ENCODE results near the gene MEX3B. TPM values are rescaled to one million over a fixed set of nuclear protein-coding genes. Genes with fewer than 3 reads are reported as not detected.

Gene MEX3B
- total RNA-seq, result 9.7 and 11.6 TPM in 2 replicates

DNA sequence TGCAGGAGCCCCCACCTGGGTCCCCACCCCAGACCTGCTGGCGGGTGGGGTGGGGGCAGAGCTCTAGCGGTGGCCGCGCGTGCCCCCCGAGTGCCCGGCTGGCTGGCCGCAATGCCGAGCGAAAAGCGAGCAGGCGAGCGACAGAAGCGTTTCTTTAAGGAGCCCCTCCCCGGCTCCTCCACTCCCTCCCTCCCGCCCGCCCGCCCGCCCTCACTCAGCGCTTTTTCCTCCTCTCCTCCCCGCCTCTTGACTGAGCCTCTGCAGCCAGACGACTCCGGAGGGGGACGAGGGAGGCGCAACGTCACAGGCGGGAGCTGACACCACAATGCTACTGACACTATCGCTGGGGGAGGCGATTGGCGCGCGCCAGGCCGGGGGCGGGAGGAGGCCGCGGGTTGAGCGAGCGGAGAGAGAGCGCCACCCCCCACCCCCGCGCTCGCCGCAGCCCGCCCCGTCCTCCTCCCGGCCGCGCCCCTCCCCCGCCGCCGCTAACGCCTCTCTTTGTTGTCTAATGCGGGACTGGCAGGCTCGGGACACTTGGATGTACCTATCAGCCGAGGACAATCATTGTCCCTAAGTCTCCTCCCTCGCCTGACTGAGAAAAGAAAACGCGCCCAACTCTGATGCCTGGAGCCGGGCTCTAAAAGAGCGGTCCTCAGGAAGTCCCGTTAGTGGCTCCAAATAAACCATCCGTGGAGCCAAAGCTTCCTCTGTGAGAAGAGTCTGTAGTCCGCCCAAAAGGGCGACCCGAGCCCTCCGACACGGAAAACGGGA lies at the start of gene MEX3B:
TSS of gene MEX3B (minus strand) at position 127 of the 774 bp plus-strand sequence. CDS start 313 bp downstream, outside the sequence.
- peak; percentile 99 for DNase-seq

DNA sequence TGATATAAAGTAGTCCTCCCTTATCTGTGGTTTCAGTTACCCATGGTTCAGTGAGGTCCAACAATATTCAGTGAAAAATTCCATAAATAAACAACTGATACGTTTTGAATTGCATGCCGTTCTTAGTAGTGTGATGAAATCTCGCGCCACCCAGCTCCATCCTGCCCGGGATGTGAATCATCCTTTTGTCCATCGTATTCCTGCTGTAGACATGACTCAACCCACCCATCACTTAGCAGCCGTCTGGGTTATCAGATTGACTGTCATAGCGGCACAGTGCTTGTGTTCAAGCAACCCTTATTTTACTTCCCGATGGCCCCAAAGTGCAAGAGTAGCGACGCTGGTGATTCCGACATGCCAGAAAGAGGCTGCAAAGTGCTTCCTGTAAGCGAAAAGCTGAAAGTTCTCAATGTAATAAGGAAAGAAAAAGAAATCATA lies 48.0 kb upstream of the MEX3B start:
- peak; percentile 77 for DNase-seq

DNA sequence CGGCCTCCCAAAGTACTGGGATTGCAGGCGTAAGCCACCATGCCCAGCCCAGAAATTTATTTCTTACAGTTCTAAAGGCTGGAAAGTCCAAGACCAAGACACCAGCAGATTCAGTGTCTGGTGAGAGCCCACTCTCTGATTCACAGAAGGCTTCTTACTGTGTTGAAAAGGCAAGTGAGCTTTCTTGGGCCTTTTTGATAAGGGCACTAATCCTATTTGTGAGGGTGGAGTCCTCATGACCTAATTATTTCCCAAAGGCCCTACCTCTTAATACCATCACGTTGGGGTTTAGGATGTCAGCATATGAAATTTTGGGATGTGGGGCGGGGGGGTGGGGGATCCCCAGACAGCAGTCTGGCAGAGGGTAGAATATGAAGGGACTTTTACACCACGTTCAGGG lies 47.5 kb upstream of the MEX3B start:
- DNase-seq, result no peak

DNA sequence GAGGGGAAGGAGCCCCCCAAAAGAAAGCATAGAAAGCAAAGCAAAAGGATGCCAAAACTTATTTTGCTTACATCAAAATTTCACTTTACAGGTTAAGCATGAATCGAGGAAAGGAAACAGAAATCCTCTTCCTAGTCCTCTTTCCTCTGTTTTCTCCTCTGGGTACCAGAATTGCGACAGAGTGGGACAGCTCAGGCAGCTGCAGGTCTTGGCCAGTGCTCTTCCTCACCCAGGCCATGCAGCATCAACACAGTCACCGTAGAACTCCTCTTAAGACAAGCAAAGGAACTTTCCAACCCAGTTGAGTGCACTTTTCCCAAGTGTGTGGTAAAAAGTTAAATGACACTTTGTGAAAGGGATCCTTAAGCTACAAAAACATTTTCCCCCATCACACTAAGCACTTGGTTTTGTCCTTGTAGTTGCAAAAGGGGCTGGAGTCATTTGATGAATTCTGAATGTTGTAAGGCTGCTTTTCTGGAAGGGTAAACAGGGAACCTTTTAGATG lies 45.9 kb upstream of the MEX3B start:
- DNase-seq, result no peak

DNA sequence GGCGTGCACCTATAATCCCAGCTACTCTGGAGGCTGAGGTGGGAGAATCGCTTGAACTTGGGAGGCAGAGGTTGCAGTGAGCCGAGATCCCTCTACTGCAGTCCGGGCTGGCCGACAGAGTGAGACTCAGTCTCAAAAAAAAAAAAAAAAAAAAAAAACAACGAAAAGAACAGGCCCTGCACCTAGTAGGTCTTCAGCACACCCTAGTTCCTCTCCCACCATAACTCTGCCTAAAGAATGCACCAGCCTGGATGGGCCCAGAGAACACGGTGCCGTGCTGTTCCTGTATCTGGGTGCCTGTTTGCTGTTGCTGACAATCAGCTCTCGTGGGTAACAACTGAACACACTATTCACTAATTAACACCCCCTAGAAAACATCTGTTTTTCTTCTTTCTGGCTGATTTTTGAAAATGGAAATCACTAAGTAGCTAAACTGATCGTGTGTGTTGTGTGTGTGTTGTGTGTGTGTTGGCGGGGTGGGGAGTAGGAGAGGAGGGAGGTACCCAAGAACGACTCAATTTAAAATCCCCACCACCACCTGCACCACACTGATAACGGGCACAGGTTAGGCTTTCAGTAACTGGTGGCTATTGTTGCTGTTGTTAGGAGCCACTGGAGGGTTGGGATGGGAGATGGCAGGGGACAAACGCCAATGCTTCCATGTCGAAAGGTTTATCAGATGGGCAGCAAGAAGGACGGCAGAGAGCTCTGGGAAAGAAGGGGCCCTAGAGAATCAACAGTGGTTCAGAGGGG lies 40.6 kb upstream of the MEX3B start:
- DNase-seq, result no peak

DNA sequence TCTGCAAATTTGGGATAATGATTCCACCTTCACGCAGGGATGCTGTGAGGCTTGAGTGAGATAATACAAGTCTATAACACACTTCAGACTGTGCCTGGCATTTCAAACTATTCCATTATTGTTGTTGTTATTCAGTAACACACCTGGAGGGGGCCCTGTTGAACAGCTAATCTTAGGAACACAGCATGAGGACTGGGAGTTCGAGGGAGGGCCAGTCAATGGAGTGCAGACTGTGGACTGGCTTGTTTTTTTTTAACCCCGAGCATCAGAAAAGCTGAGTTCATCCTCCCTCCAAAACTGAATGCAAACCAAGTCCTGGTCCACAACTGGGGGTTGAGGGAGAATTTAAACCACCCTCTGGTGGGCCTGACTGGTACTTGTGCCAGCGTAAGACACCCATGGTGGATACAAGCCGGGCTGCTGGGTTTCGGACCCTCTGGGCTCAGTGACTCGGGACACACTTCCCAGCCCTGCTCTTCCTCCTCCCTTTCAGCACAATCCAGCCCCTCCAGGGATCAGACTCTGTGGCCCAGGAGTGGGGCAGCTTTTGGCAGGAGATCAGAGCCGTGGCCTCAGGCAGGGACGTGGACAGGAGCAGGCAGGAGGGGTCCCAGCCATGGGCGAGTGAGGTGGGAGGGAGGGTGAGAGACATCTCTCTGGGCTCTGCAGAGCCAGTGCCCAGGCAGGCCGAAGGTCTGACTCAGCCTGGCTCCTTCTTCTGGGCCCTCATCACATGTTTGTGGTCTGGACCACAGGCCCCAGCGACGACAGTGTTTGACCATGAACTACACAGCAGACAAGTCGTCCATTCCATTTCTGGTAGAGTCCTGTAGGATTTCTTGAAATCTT lies 36.3 kb upstream of the MEX3B start:
- no peak for DNase-seq

DNA sequence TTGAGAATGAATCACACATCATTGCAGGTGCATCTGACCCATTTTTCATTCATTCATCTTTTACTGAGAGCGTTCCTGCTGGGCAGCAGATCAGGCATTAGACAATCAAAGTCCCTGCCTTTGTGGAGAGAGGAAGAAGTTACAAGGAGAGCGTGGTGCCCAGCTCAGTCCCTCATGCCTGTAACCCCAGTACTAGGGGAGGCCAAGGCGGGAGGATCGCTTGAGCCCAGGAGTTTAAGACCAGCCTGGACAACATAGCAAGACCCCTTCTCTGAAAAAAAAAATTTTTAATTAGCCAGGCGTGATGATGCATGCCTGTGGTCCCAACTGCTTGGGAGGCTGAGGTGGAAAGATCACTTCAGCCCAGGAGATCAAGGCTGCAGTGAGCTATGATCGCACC lies 35.0 kb upstream of the MEX3B start:
- no peak for DNase-seq

DNA sequence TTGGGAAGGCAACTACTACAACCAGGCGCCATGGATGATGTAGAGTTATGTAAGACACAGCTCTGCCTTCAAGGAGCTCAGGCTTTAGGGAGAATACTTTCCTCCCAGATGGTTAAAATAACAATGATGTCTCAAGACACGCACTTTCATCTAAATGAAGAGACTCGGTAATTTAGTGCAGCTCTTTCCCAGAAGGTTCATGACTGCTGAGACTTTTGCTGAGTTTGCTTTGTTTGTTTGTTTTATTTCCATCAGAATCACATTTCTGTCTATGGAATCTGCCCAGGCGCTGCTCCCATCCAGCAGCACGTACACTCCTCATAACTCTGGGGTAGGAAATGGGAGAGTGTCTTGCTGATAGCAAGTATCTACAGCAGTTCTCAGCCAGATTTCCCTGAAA lies 33.9 kb upstream of the MEX3B start:
- no peak for DNase-seq

DNA sequence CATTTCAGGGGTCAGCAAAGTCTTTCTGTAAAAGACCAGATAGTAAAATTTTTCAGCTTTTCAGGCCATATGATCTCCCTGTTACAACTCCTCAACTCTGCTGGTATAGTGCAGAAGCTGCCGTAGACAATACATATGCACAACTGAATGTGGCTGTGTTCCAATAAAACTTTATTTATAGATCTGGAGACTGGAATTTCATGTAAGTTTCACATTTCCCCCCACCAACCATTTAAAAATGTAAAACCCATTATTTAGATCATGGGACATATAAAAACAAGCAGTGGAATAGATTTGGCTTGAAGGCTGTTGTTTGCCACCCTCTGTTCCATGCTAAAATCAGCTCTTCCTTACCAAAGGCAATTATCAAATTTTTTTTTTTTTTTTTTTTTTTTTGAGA lies 28.8 kb upstream of the MEX3B start:
- no peak for DNase-seq

DNA sequence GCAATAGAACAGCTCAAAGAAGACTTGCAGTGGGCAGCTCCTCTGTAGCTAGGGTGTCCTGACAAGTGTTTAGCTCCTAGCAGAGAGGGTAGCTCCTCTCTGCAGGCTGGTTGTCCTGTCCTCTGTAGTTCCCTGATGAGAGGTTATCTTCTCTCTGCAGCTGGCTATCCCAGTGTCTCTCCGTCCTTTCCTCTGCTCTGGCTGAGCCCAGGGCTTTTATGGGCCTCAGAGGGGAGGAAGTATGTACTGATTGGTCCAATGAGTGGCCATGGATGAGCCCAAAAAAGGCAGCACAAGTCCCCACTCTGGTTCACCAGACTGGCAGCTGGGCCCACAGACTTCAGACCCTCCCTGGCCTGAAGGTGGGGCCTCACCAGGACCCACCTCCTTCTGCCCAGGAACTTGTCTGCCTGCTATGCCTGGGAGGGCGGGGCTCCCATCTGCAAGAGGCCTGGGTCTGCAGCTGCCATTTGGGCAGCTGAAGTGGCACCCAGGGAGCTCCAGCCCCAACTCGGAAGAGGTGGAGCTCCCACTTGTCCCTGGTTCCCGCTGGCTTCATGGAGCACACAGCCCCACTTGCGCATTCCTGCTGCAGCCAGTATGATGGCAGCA lies 27.2 kb upstream of the MEX3B start:
- no peak for DNase-seq

DNA sequence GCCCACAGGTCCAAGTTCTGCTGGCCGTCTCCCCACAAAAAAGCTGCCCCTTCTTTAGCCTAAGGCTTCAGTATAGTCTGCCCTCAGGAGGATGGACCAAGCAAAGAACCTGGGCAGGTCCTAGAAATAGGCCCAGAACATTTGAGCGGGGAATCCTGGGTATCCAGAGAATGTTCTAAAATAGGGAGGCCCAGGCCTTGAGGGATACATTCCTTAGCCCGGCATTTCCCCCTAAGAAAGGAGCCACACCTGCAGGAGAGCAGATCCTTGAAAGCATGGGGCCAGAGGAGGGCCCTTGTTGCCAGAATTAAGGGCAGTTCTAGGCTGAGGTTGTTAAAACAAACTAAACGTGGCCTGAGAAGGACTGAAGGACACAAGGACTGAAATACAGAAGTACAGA lies 20.6 kb upstream of the MEX3B start:
- DNase-seq, result no peak

DNA sequence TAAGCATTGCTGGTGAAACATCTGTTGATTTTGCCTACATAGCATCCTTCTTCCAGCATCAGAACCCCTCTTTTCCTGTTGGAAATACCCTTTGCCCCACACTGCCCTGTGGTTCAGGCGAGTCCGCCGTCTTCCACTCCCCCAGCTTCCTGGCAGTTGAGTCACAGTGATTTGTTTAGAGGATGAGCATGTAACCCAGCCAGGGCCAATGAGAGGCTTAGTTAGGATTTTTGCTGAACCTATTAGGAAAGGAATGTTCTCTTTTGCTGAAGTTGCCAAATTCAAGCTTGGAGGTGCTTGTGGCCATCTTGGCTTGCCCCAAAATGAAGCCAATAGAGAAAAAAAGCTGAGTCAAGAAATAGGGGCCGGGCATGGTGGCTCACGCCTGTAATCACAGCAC lies 19.0 kb upstream of the MEX3B start:
- peak; percentile 43 for DNase-seq

DNA sequence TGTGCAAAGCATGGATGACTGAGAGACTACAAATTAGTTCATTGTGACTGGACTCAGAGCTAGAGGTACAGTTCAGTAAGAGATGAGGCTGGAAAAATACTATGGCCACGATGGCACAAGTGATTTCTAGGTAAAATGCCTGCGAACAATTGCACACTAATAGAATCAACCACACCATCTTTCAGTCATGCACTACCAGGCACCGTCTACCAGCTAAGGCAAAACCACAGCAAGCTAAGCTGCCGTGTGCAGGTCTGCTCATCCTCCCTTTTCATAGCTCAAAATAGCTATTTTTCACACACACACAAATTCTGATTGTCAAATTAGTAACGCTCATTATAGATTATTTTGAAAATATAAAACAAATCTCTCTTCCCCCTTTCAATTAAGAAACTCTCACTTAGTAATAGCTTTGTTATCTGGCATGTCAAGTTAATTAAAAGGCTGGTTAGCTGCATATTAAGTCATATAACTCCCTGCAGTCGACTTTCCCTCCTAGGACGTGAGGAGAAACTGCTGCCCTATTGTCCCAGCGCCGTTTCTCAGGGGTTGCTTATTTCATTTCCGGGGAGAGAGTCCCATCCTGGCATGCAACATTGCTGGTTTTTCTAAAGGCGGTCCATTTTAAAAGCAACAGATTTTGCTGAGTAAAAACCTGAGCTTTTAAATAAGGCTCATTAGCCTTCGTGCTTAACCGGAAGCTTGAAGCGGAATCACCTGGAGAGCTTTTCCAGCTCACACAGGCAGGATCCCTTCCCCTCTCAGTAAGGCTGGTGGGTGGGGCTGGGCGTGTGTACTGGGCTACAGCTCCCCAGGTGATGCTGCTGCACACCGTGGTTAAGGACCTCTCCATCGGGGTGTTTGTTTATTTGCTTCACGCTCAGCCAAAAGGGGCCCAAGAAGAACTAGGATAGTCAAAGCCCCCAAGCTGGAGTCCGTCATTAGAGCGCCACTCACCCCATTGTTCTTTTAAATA lies 16.9 kb upstream of the MEX3B start:
- peak; percentile 28 for DNase-seq

DNA sequence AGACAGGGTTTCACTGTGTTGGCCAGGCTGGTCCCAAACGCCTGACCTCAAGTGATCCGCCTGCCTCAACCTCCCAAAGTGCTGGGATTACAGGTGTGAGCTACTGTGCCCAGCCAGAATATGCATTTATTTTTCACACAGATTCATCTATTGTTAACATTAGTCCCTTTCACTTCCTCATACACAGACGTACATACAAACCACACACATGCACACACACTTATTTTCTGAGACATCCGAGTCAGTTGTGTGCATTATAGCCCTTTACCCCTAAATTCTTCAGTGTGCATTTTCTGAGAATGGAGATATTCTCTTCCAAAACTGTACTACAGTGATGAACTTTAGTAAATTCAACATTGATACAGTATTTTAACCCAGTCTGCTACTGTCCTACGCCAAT lies 15.0 kb upstream of the MEX3B start:
- DNase-seq, result no peak

DNA sequence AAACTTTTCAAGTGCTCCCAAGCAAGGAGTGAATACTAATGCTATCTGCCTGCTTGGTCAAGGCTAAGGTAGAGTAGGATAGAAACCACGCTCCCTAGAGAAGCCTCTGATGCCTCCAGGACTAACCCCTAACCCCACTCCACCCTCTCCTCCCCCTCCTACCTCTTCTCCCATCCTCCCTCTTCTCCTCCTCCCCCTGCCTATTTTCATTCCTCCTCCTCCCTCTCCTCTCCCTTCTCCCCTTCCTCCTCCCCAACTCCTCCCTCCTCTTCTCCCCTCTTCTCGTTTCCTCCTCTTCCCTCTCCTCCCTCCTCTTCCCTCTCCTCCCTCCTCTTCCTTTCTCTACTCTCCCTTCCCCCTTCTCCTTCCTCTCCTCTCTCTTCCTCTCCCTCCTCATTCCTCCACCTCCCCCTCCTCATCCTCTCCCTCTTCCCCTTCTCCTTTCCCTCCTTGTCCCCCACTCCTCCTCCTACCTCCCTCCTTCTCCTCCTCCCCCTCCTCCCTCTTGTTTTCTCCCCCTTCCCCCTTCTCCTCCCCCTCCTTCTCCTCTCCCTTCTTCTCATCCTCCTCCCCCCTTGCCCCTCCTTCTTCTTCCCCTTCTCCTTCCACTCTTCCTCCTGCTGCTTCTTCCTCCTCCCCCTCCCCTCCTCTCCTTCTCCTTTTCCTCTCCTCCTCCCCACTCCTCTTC lies 12.8 kb upstream of the MEX3B start:
- no peak for DNase-seq

DNA sequence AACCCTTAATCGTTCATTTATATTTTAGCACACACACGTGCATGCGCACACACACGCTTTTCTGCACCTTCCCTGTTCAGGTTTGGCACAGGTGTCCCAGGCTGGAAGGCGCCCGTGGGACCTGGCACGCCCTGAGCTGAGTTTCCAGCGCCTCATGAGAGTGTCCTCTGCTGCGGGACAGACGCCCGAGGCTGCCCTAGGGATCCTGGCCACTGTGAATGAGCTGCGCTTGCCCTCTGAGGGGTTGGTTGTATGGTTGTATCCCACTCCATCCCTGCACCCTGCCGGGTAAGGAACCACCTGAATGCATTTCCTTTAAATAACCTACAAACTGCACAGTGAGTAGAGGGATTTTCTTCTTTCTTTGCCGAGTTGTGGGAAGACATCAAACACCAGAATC lies 12.2 kb upstream of the MEX3B start:
- DNase-seq, result no peak

DNA sequence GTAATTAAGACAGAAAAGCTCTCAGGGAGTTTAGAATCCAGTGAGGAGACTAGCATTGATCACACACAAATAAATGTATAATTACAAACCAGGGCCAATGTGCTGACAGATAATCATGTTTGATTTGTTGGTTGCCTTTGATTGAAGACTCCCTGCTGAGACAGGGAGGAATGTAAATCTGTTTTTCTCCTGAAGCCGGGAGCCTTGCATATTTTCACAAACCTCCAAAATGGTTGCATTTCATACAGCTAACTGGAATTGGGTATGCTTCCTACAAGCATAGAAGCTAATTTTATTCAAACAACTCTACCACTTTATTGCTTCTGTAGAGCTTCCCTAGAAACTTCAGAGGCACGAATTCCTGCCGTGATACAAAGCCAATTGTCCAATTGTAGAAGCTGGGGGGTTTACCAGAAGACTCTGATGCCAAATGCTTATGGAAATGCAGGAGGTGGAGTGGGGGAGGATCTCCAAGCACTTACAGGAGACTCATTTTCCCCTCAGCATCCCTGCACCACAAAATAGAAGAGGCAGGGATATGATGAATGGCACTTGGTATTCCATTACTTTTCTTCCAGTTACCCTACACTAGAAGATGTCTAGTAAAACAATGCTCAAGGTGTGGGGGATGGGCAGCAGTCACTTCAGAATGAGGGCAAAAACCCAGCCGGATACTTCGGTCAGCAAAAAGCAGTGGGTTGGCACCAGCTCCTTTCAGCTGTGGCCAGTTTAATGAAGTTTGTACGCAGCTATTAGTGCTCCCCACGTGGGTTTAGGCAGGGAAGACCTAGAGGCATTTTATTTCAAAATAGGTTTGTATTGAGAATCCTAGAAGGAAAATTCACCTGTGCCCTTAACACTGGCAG lies 11.4 kb upstream of the MEX3B start:
- no peak for DNase-seq

DNA sequence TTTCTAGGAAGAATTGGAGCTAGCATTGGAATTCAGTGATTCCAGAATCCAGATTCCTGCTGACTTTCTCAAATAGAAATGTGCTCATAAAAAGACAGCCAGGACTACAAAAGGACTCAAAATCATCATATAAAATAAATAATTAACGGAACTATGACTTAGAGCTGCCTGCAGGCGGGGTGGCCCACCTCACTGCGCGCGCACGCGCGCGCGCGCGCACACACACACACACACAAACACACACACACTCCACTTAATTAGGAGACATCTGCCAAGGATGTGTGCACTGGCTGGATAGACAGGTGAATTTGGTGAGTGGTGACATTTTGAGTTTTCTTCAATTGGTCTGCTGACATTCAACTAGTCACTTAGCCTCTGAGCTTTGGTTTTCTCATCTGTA lies 6.9 kb upstream of the MEX3B start:
- DNase-seq, result no peak

DNA sequence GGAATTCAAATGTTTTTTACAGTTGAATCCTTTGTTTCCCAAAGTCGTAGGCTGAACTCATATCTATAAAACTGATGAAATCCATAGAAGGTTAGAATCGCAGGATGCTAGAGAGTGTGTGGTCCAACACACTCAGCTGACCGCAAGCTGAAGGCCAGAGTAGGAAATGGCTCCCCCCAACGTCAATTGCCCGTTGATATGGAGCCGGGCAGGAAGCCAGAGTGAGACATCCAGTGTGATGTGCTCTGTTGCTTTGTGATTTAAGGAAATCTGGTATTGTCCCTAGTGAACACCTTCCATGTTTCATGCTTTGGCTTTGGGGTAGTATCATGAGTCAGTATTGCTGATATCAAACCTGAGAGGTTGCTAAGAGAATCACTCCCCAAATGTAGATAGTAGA lies 5.8 kb upstream of the MEX3B start:
- peak; percentile 81 for DNase-seq

DNA sequence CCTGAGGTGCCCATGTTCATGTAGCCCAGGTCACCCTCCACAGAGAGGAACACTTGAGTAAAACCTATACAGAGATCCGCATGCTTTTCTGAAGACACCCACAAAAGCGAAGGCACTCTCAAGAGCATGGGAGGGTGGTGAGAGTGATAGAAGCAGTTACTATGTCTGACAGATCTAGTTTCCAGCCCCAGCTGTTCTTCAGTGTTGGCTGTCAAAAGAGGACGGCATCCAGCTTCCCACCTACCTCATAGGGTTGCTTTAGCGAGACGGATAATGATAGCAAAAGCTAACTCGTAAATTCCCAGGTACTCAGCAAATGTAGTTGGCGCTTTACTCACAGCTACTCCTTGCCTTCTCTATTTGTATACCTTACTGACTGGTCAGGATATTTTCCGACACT lies 3.0 kb upstream of the MEX3B start:
- DNase-seq, result no peak

All from dermis blood vessel endothelial cell (primary cell).